SU-DHL-6 (cell line): ENCODE data around the gene LRRC8A.

ENCODE experiments used
- H2AFZ ChIP-seq: fragments of 200-600 bp; sonication (generic); 2 replicates; pipeline ENCODE4 v1.6.1; 2014; ENCODE audit warnings: low read depth, mild to moderate bottlenecking, moderate library complexity, mixed read lengths, antibody characterized with exemption, low read length; ENCODE audit not compliant: severe bottlenecking
- H3F3A ChIP-seq: fragments of 200-600 bp; shearing (Covaris generic); 2 replicates; pipeline ENCODE4 v1.6.0; 2016; ENCODE audit warnings: antibody characterized with exemption, mild to moderate bottlenecking; ENCODE audit not compliant: insufficient read depth
- H3K27ac ChIP-seq: fragments of 200-600 bp; sonication (generic); 2 replicates; pipeline ENCODE4 v1.5.1; 2016; ENCODE audit warnings: low read depth, mild to moderate bottlenecking, low read length, moderate library complexity, mixed read lengths
- H3K27me3 ChIP-seq: fragments of 200-600 bp; sonication (generic), shearing (Covaris generic); 2 replicates; pipeline ENCODE4 v1.6.0; 2014; ENCODE audit warnings: mild to moderate bottlenecking, low read length
- H3K36me3 ChIP-seq: fragments of 200-600 bp; sonication (generic); 2 replicates; pipeline ENCODE4 v1.6.1; 2014; ENCODE audit warnings: mild to moderate bottlenecking, low read length, mixed read lengths
- H3K4me2 ChIP-seq: fragments of 300-600, 200-600 bp; shearing (Covaris generic), sonication (generic); 2 replicates; pipeline ENCODE4 v1.6.0; 2014; ENCODE audit warnings: low read length, low read depth, mild to moderate bottlenecking; ENCODE audit not compliant: poor library complexity, severe bottlenecking
- H3K4me3 ChIP-seq: fragments of 200-600 bp; sonication (generic); 2 replicates; pipeline ENCODE4 v1.5.1; 2014; ENCODE audit warnings: antibody characterized with exemption, low read length, mild to moderate bottlenecking, mixed read lengths; ENCODE audit not compliant: insufficient read depth, poor library complexity, severe bottlenecking
- H3K79me2 ChIP-seq: fragments of 200-600 bp; sonication (generic); 2 replicates; pipeline ENCODE4 v1.6.1; 2014; ENCODE audit warnings: mild to moderate bottlenecking, low read length, moderate library complexity; ENCODE audit not compliant: insufficient read depth
- H3K9ac ChIP-seq: fragments of 200-600 bp; sonication (generic); 2 replicates; pipeline ENCODE4 v1.7.0; 2014; ENCODE audit warnings: mild to moderate bottlenecking, low read length
- H3K9me2 ChIP-seq: fragments of 200-600 bp; sonication (generic); replicated peaks from 2 replicates; pipeline ENCODE4 v1.6.1; 2014; ENCODE audit warnings: low read length; ENCODE audit not compliant: insufficient read depth
- H3K9me3 ChIP-seq: fragments of 200-600 bp; sonication (generic); 2 replicates; pipeline ENCODE4 v1.6.1; 2014; ENCODE audit warnings: low read length, mixed read lengths; ENCODE audit not compliant: insufficient read depth
- H4K20me1 ChIP-seq: fragments of 200-600 bp; sonication (generic); 2 replicates; pipeline ENCODE4 v1.6.1; 2014; ENCODE audit warnings: low read depth, mild to moderate bottlenecking, antibody characterized with exemption, low read length, moderate library complexity, mixed read lengths
- CTCF ChIP-seq: fragments of 200-600 bp; sonication (generic); IDR thresholded peaks from one replicate; pipeline ENCODE4 v1.5.1; 2017; ENCODE audit warnings: antibody characterized with exemption, mild to moderate bottlenecking, low read length, moderate library complexity; ENCODE audit not compliant: insufficient read depth, poor library complexity, severe bottlenecking
- EZH2phosphoT487 ChIP-seq: fragments of 200-600 bp; sonication (generic), shearing (Covaris generic); conservative IDR thresholded peaks from 2 replicates; pipeline ENCODE4 v1.6.1; 2018; ENCODE audit warnings: mild to moderate bottlenecking, antibody characterized with exemption, low read length, moderate library complexity, mixed read lengths

LRRC8A gene

GRCh38 chr9:128885798-128886197 is 3.9 kb downstream of the LRRC8A start:
- Histone ChIP-seq H4K20me1 (no peaks in the 10 kb centered on the region; the same call in 1 of the 2 replicates), H3K36me3 (no peaks in the 10 kb centered on the region), H3K9me2 (no peaks in the 10 kb centered on the region), H3K4me2 (no peak overlapping the region), H3K27ac (no peak overlapping the region), H3K4me3 (no peak overlapping the region), H3K9me3 (no peaks in the 10 kb centered on the region), H3K79me2 (peaks cover 72% of the 10 kb centered on the region), H3K9ac (no peak overlapping the region), H3F3A (peaks cover 7% of the 10 kb centered on the region), H3K27me3 (no peaks in the 10 kb centered on the region), H2AFZ (no peak overlapping the region)
- TF ChIP-seq CTCF (no peak), EZH2phosphoT487 (no peak)

GRCh38 chr9:128886211-128886891 is 4.4 kb downstream of the LRRC8A start:
- peaks cover 3% of the 10 kb centered on the region for H3F3A ChIP-seq
- H2AFZ ChIP-seq: no peak overlapping the region
- H3K36me3 ChIP-seq: no peaks in the 10 kb centered on the region
- H3K9ac ChIP-seq: no peak overlapping the region
- no peaks in the 10 kb centered on the region for H3K9me2 ChIP-seq
- H3K4me3 ChIP-seq: no peak overlapping the region
- H4K20me1 ChIP-seq: no peaks in the 10 kb centered on the region; the same call in 1 of the 2 replicates
- no peak overlapping the region for H3K27ac ChIP-seq
- TF ChIP-seq EZH2phosphoT487 (no peak), CTCF (no peak)
- peaks cover 71% of the 10 kb centered on the region for H3K79me2 ChIP-seq
- H3K9me3 ChIP-seq: no peaks in the 10 kb centered on the region
- no peak overlapping the region for H3K4me2 ChIP-seq
- H3K27me3 ChIP-seq: no peaks in the 10 kb centered on the region

DNA sequence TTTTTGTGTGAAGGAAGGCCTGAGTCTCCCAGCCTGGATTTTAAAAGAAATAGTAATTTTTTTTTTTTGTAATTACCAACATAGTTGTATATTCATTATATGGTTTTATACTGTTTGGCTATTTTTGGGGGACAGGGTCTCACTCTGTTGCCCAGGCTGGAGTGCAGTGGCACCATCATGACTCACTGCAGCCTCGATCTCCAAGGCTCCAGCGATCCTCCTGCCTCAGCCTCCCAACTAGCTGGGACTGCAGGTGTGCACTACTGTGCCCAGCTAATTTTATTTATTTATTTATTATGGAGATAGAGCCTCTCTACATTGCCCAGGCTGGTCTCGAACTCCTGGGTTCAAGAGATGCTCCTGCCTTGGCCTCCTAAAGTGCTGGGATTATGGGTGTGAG is 5.1 kb downstream of the LRRC8A start:
- H3K79me2 ChIP-seq: peaks cover 74% of the 10 kb centered on the region

More for the DNA sequence above, 5.1 kb downstream of the LRRC8A start:
- Histone ChIP-seq H3K9me3 (no peaks in the 10 kb centered on the region), H3K9me2 (no peaks in the 10 kb centered on the region), H3K36me3 (no peaks in the 10 kb centered on the region), H3K27me3 (no peaks in the 10 kb centered on the region), H3K4me3 (no peak overlapping the region), H4K20me1 (no peaks in the 10 kb centered on the region; the same call in 1 of the 2 replicates), H3K27ac (no peak overlapping the region), H3F3A (no peaks in the 10 kb centered on the region), H2AFZ (no peak overlapping the region), H3K4me2 (no peak overlapping the region), H3K9ac (no peak overlapping the region)
- TF ChIP-seq EZH2phosphoT487 (no peak), CTCF (no peak)
